ENCODE data around the gene IDH3G. TPM values are rescaled to one million over a fixed set of nuclear protein-coding genes. Genes with fewer than 3 reads are reported as not detected.

IDH3G gene
- total and polyA plus RNA-seq, 3 experiments from 2014 or later: 54.2 to 109 (median 61.6) TPM

DNA sequence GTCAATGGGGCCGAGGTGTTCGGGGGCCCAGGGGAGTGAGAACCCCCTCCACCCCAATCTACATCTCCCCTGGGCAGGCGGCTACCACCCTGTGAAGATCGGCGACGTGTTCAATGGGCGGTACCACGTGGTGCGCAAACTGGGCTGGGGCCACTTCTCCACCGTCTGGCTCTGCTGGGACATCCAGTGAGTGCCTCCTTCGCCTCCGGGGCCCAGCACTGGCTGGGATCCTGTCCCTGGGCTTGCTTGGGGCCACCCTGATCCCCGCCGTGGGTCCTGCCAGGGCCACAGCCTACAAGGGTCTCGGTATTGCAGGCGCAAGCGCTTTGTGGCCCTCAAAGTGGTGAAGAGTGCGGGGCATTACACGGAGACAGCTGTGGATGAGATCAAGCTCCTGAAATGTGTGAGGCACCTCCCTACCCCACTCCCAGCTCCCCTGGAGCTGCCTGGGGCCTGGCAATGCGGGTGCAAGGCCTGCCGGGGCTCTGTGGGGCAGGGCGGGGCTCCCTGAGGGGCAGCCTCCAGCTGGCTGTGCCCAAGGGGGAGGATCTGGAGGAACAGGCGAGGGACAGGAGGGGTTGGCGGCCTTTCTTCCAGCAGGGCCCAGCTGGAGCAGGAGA, 12.6 kb downstream of the IDH3G start:
- Mint-ChIP-seq H3K4me1 (peaks cover 0 to 2% (median 0%) of the 10 kb centered on the region in 3 donors), H3K27me3 (peaks cover 0 to 5% of the 10 kb centered on the region in 2 donors), H3K27ac (no peak overlapping the region), H3K4me3 (no peak overlapping the region), H3K9me3 (no peaks in the 10 kb centered on the region), H3K36me3 (peaks cover 0 to 16% (median 0%) of the 10 kb centered on the region in 3 donors)
- DNase-seq: no peak
- no peaks in the 10 kb centered on the region for H3K27me3 ChIP-seq (ENCODE audit: insufficient read depth, low read length, poor library complexity, severe bottlenecking)
- H3K9me3 ChIP-seq (ENCODE audit: low read length): no peaks in the 10 kb centered on the region
- H3K4me3 ChIP-seq (ENCODE audit: low read length): no peak overlapping the region
- no peaks in the 10 kb centered on the region for H3K36me3 ChIP-seq (ENCODE audit: insufficient read depth, low read length)
- ChIA-PET POLR2A (no interaction called here), CTCF (no interaction called here)
- H3K4me1 ChIP-seq (ENCODE audit: insufficient read depth, low read length): no peaks in the 10 kb centered on the region
- no peak overlapping the region for H3K27ac ChIP-seq (ENCODE audit: low read depth, low read length)

DNA sequence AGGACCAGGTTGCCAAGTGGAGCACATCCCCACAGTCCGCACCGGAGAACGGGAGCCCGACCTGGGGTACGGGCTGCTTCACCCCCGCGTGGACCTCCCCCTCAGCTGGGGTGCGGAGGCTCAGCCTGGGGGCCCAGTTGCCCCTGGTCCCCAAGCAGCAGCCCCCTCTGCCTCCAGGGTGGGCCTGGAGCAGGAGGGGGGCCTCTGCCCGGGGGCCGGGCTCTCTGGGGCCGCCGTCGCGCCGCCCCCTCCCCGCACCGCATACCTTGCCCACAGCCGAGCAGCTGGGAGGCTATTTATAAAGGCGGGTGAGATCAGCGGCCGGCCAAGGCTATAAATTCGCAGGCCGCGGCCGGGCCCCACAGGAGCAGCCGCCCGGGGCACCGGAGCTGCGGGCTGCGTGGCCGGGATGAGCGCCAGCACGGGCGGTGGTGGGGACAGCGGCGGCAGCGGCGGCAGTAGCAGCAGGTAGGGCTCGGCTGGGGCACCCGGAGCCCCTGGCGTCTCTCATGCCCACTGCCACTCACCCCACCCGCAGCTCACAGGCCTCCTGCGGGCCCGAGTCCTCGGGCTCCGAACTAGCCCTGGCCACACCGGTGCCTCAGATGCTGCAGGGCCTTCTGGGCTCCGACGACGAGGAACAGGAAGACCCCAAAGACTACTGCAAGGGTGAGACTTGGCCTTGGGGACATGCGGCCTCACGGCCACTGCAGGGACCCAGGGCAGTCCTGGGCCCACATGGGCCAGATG, 13.3 kb downstream of the IDH3G start, which contains the start of gene SRPK3:
Gene SRPK3 (plus strand): TSS at position 364 of the 750 bp plus-strand sequence. CDS start 46 bp downstream, at position 410.
- ChIA-PET CTCF (no interaction called here), POLR2A (no interaction called here)
- Mint-ChIP-seq H3K4me3 (no peak within 1 kb of the TSS), H3K27ac (no peak within 1 kb of the TSS), H3K9me3 (no peaks in the 10 kb centered on the region), H3K4me1 (peaks cover 0 to 2% (median 0%) of the 10 kb centered on the region in 3 donors), H3K27me3 (peaks cover 0 to 5% of the 10 kb centered on the region in 2 donors), H3K36me3 (peaks cover 0 to 9% (median 0%) of the 10 kb centered on the region in 3 donors)
- DNase-seq: no peak
- Histone ChIP-seq H3K4me3 (ENCODE audit: low read length) (no peak within 1 kb of the TSS), H3K4me1 (ENCODE audit: insufficient read depth, low read length) (no peaks in the 10 kb centered on the region), H3K9me3 (ENCODE audit: low read length) (no peaks in the 10 kb centered on the region), H3K27ac (ENCODE audit: low read depth, low read length) (no peak within 1 kb of the TSS), H3K27me3 (ENCODE audit: insufficient read depth, low read length, poor library complexity, severe bottlenecking) (no peaks in the 10 kb centered on the region), H3K36me3 (ENCODE audit: insufficient read depth, low read length) (no peaks in the 10 kb centered on the region)

DNA sequence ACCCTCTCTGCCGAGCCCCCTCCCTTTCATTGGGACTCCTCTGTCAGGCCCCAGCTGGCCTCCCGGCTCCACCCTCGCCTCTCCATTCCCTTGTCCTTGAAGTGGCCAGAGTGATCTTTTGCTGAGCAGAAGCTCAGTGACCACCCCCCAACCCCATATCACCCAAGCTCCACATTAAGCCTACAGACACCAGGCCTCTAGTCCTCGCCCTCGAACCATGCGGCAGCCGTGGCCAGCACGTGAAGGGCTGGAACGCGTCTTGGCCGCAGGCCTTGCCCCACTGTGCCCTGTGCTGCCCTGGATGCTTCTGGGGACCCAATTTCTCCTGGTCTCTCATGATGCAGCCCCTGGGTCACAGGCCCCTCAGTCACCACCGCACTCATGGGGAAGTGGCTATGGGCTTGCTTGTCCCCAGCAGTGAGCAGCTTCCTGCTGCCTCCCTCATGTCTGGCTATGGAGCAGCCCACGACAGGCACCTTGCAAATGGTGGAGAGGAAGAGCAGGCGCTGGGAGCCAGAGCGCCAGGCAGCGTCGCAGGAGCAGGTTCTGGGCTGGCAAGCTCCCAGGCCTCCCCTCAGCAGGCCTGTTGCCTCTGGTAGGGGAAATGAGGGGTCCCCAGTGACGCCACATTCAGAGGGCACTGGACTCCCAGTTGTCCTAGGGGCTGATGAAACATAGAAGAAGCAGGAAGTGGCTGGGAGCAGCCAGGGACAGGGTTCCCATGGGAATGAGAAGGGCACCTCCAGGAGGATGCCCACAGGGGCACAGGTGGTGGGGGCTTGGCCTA, 14.1 kb downstream of the IDH3G start:
- H3K4me1 ChIP-seq (ENCODE audit: insufficient read depth, low read length): no peaks in the 10 kb centered on the region
- POLR2A ChIA-PET: no interaction called here

DNA sequence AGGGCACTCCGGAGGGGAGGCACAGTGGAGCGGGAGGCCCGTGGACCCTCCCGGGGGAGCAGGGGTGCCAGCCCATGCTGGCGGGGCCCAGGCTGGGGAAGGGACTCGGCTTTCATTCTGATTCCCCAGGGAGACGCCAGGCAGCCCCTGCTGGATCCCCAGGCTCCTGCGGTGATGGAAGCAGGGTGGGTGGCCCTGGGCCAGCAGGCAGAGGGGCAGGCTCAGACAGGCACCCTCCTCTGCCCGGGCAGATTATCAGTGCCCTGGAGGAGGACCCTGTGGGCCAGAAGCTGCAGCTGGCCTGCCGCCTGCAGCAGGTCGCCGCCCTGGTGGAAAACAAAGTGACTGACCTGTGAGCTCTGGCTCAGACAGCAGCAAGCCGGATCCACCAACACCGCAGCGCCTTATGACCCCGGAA, 15.5 kb downstream of the IDH3G start:
- H3K27ac ChIP-seq (ENCODE audit: low read depth, low read length): no peak overlapping the region
- H3K4me3 Mint-ChIP-seq: no peak overlapping the region
- no peaks in the 10 kb centered on the region for H3K9me3 Mint-ChIP-seq
- H3K4me1 Mint-ChIP-seq: peaks cover 0 to 2% (median 0%) of the 10 kb centered on the region in 3 donors
- peak in 1 of 5 donors; percentile 3 for DNase-seq
- peaks cover 0 to 5% of the 10 kb centered on the region in 2 donors for H3K27me3 Mint-ChIP-seq
- H3K4me1 ChIP-seq (ENCODE audit: insufficient read depth, low read length): no peaks in the 10 kb centered on the region
- peak overlapping the region in 1 of 8 donors; percentile 87 for H3K27ac Mint-ChIP-seq
- peaks cover 0 to 1% (median 0%) of the 10 kb centered on the region in 3 donors for H3K36me3 Mint-ChIP-seq
- POLR2A ChIA-PET: no interaction called here
- H3K9me3 ChIP-seq (ENCODE audit: low read length): no peaks in the 10 kb centered on the region
- CTCF ChIA-PET: no interaction called here
- no peaks in the 10 kb centered on the region for H3K27me3 ChIP-seq (ENCODE audit: insufficient read depth, low read length, poor library complexity, severe bottlenecking)
- H3K4me3 ChIP-seq (ENCODE audit: low read length): no peak overlapping the region
- H3K36me3 ChIP-seq (ENCODE audit: insufficient read depth, low read length): no peaks in the 10 kb centered on the region

More for the DNA sequence above, 14.1 kb downstream of the IDH3G start:
- H3K4me3 ChIP-seq (ENCODE audit: low read length): no peak overlapping the region
- H3K36me3 Mint-ChIP-seq: peaks cover 0 to 5% (median 0%) of the 10 kb centered on the region in 3 donors
- H3K4me3 Mint-ChIP-seq: no peak overlapping the region
- no peak overlapping the region for H3K27ac ChIP-seq (ENCODE audit: low read depth, low read length)
- CTCF ChIA-PET: no interaction called here
- no peaks in the 10 kb centered on the region for H3K9me3 ChIP-seq (ENCODE audit: low read length)
- H3K4me1 Mint-ChIP-seq: peaks cover 0 to 2% (median 0%) of the 10 kb centered on the region in 3 donors
- H3K27me3 Mint-ChIP-seq: peaks cover 0 to 5% of the 10 kb centered on the region in 2 donors
- no peaks in the 10 kb centered on the region for H3K27me3 ChIP-seq (ENCODE audit: insufficient read depth, low read length, poor library complexity, severe bottlenecking)
- no peaks in the 10 kb centered on the region for H3K9me3 Mint-ChIP-seq
- no peak for DNase-seq
- H3K27ac Mint-ChIP-seq: no peak overlapping the region
- no peaks in the 10 kb centered on the region for H3K36me3 ChIP-seq (ENCODE audit: insufficient read depth, low read length)

DNA sequence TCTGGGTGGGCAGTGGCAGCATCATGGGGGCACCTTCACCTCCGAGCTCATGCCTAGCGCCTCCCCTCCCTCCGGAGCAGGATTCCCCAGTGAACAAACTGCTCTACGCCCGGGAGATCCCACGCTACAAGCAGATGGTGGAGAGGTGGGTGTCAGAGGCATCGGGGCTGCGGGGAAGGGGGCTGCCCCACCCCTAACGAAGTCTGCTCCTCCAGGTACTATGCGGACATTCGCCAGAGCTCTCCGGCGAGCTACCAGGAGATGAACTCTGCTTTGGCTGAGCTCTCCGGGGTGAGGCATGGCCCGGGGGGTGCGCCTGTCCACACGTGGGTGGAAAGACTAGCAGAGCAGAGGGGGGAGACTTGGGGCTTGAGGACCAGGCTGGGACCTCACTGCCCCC, 16.0 kb downstream of the IDH3G start:
- no peak overlapping the region for H3K27ac ChIP-seq (ENCODE audit: low read depth, low read length)
- H3K4me3 ChIP-seq (ENCODE audit: low read length): no peak overlapping the region
- H3K27me3 ChIP-seq (ENCODE audit: insufficient read depth, low read length, poor library complexity, severe bottlenecking): no peaks in the 10 kb centered on the region
- no peaks in the 10 kb centered on the region for H3K9me3 ChIP-seq (ENCODE audit: low read length)
- H3K27me3 Mint-ChIP-seq: peaks cover 0 to 5% of the 10 kb centered on the region in 2 donors
- peak overlapping the region in 1 of 8 donors; percentile 87 for H3K27ac Mint-ChIP-seq
- peak in 1 of 5 donors; percentile 3 for DNase-seq
- ChIA-PET CTCF (interaction anchor here (1.3 kb wide), 1 partner anchor 9 kb away, joined by 3 read pairs; no protein-coding TSS in a partner anchor), POLR2A (no interaction called here)
- no peaks in the 10 kb centered on the region for H3K36me3 ChIP-seq (ENCODE audit: insufficient read depth, low read length)
- H3K36me3 Mint-ChIP-seq: no peaks in the 10 kb centered on the region
- no peaks in the 10 kb centered on the region for H3K4me1 ChIP-seq (ENCODE audit: insufficient read depth, low read length)
- H3K9me3 Mint-ChIP-seq: no peaks in the 10 kb centered on the region
- H3K4me1 Mint-ChIP-seq: peaks cover 0 to 2% (median 0%) of the 10 kb centered on the region in 3 donors
- no peak overlapping the region for H3K4me3 Mint-ChIP-seq

DNA sequence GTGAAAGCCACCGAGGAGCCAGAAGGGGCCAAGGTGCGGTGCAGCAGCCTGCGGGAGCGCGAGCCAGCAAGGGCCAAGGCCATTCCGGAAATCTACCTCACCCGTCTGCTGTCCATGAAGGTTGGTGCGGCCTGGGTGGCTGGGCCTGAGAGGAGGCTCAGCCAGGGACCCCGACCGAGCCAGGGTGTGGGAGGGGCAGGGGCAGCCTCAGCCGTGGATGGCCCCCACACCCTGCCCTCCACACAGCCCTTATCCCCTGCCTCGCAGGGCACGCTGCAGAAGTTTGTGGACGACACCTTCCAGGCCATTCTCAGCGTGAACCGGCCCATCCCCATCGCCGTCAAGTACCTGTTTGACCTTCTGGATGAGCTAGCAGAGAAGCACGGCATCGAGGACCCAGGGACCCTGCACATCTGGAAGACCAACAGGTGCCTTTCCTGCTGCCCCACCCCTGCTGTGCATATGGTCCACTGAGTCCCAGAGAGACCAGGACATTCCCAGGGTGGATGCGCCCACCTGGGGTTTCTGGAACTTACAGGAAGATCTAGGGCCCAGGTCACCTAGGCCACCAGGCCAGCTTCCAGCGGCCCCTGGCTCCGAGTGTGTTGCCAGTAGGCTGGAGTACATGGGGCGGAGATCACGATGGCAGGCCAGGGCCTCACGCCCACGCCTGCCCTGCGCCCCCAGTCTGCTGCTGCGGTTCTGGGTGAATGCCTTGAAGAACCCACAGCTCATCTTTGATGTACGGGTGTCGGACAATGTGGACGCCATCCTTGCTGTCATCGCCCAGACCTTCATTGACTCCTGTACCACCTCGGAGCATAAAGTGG, 16.7 kb downstream of the IDH3G start:
- no peak overlapping the region for H3K27ac Mint-ChIP-seq
- Histone ChIP-seq H3K27me3 (ENCODE audit: insufficient read depth, low read length, poor library complexity, severe bottlenecking) (no peaks in the 10 kb centered on the region), H3K36me3 (ENCODE audit: insufficient read depth, low read length) (no peaks in the 10 kb centered on the region), H3K4me3 (ENCODE audit: low read length) (no peak overlapping the region), H3K27ac (ENCODE audit: low read depth, low read length) (no peak overlapping the region), H3K9me3 (ENCODE audit: low read length) (no peaks in the 10 kb centered on the region), H3K4me1 (ENCODE audit: insufficient read depth, low read length) (no peaks in the 10 kb centered on the region)
- H3K4me1 Mint-ChIP-seq: peaks cover 0 to 2% (median 0%) of the 10 kb centered on the region in 3 donors
- CTCF ChIA-PET: interaction anchor here (1.3 kb wide), 1 partner anchor 10 kb away, joined by 3 read pairs; no protein-coding TSS in a partner anchor
- H3K27me3 Mint-ChIP-seq: peaks cover 0 to 5% of the 10 kb centered on the region in 2 donors
- H3K36me3 Mint-ChIP-seq: no peaks in the 10 kb centered on the region
- POLR2A ChIA-PET: no interaction called here
- DNase-seq: peak in 1 of 5 donors; percentile 16
- H3K9me3 Mint-ChIP-seq: no peaks in the 10 kb centered on the region
- no peak overlapping the region for H3K4me3 Mint-ChIP-seq

DNA sequence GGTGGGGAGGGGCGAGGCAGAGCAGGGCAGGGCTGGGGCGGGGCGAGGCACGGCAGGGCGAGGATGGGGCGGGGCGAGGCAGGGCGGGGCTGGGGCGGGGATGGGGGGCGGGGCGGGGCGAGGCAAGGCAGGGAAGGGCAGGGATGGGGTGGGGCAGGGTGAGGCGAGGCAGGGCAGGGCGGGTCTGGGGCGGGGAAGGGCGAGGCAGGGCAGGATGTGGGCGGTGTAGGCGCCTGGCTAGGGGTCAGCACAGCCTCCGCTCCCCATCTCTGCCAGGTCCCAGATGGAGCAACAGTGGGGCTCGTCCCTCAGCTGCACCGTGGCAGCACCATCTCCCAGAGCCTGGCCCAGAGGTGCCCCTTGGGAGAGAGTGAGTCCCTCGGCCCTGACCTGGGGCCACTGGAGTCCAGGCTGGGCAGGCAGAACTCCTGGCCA, 17.5 kb downstream of the IDH3G start:
- Mint-ChIP-seq H3K27me3 (peaks cover 0 to 5% of the 10 kb centered on the region in 2 donors), H3K27ac (no peak overlapping the region), H3K9me3 (no peaks in the 10 kb centered on the region), H3K36me3 (no peaks in the 10 kb centered on the region), H3K4me1 (peaks cover 0 to 2% (median 0%) of the 10 kb centered on the region in 3 donors), H3K4me3 (no peak overlapping the region)
- Histone ChIP-seq H3K9me3 (ENCODE audit: low read length) (no peaks in the 10 kb centered on the region), H3K4me3 (ENCODE audit: low read length) (no peak overlapping the region), H3K27me3 (ENCODE audit: insufficient read depth, low read length, poor library complexity, severe bottlenecking) (no peaks in the 10 kb centered on the region), H3K36me3 (ENCODE audit: insufficient read depth, low read length) (no peaks in the 10 kb centered on the region), H3K4me1 (ENCODE audit: insufficient read depth, low read length) (no peaks in the 10 kb centered on the region), H3K27ac (ENCODE audit: low read depth, low read length) (no peak overlapping the region)
- DNase-seq: no peak
- ChIA-PET POLR2A (no interaction called here), CTCF (no interaction called here)

All from CD8-positive, alpha-beta memory T cell (primary cell).